HEK293T (cell line): ENCODE data around the gene PDE3A.

Experiments
- CTCF ChIA-PET: fragments of 350-600 bp; formaldehyde crosslinking; extraction: SDS; loops from one replicate; lab custom pipeline; 2021; ENCODE audit warnings: antibody characterized with exemption, inconsistent platforms; lab: Yijun Ruan, JAX
- POLR2A ChIA-PET: fragments of 350-600 bp; formaldehyde crosslinking; extraction: SDS; loops from one replicate; lab custom pipeline; 2020; ENCODE audit warnings: antibody characterized with exemption, inconsistent platforms; lab: Yijun Ruan, JAX
- DNase-seq: peaks from one replicate; pipeline ENCODE4 v3.0.0; 2012; ENCODE audit warnings: mixed read lengths; ENCODE audit errors: extremely low spot score
- ARNT ChIP-seq: fragments of 450-650 bp; IDR thresholded peaks from 2 replicates; pipeline ENCODE4 v1.6.1; 2017; ENCODE audit warnings: mild to moderate bottlenecking
- BHLHE40 ChIP-seq: fragments of 450-650 bp; IDR thresholded peaks from 2 replicates; pipeline ENCODE4 v1.6.1; 2016; ENCODE audit warnings: mild to moderate bottlenecking, moderate library complexity, borderline replicate concordance
- CTBP1 ChIP-seq: fragments of 450-650 bp; IDR thresholded peaks from 2 replicates; pipeline ENCODE4 v1.6.1; 2016; ENCODE audit warnings: borderline replicate concordance
- ELF4 ChIP-seq: fragments of 450-650 bp; IDR thresholded peaks from 2 replicates; pipeline ENCODE4 v1.6.1; 2017; ENCODE audit warnings: antibody characterized with exemption
- FOXA1 ChIP-seq: fragments of 450-650 bp; IDR thresholded peaks from 2 replicates; pipeline ENCODE4 v1.6.1; 2016; ENCODE audit warnings: mild to moderate bottlenecking
- FOXK2 ChIP-seq: fragments of 450-650 bp; IDR thresholded peaks from 2 replicates; pipeline ENCODE4 v1.6.1; 2016; ENCODE audit warnings: mild to moderate bottlenecking
- FOXM1 ChIP-seq: fragments of 450-650 bp; IDR thresholded peaks from 2 replicates; pipeline ENCODE4 v1.6.1; 2017; ENCODE audit warnings: mild to moderate bottlenecking, borderline replicate concordance
- HDGF ChIP-seq: fragments of 450-650 bp; IDR thresholded peaks from 2 replicates; pipeline ENCODE4 v1.6.1; 2017; ENCODE audit warnings: antibody characterized with exemption, borderline replicate concordance
- L3MBTL2 ChIP-seq: fragments of 450-650 bp; conservative IDR thresholded peaks from 2 replicates; pipeline ENCODE4 v1.6.1; 2016; ENCODE audit warnings: mild to moderate bottlenecking
- LEF1 ChIP-seq: fragments of 450-650 bp; IDR thresholded peaks from 2 replicates; pipeline ENCODE4 v1.6.1; 2017; ENCODE audit warnings: mild to moderate bottlenecking, borderline replicate concordance
- NFRKB ChIP-seq: fragments of 450-650 bp; IDR thresholded peaks from 2 replicates; pipeline ENCODE4 v1.6.1; 2016; ENCODE audit warnings: mild to moderate bottlenecking, moderate library complexity
- PKNOX1 ChIP-seq: fragments of 450-650 bp; IDR thresholded peaks from 2 replicates; pipeline ENCODE4 v1.6.1; 2016
- SP1 ChIP-seq: fragments of 450-650 bp; IDR thresholded peaks from 2 replicates; pipeline ENCODE4 v1.6.1; 2017
- SUZ12 ChIP-seq: fragments of 450-650 bp; IDR thresholded peaks from 2 replicates; pipeline ENCODE4 v1.6.1; 2016; ENCODE audit warnings: mild to moderate bottlenecking
- TARDBP ChIP-seq: fragments of 450-650 bp; IDR thresholded peaks from 2 replicates; pipeline ENCODE4 v1.6.1; 2016
- ZNF384 ChIP-seq: fragments of 450-650 bp; IDR thresholded peaks from 2 replicates; pipeline ENCODE4 v1.6.1; 2016

PDE3A gene

GRCh38 chr12:20400003-20400402 lies 31.7 kb downstream of the PDE3A start:
- CTCF ChIA-PET = interaction anchor here (0.6 kb wide), 1 partner anchor 202 kb away, joined by 5 read pairs; no protein-coding TSS in a partner anchor
- POLR2A ChIA-PET = no interaction called here
- DNase-seq = no peak
- no peak for TF ChIP-seq ELF4
- no peak for TF ChIP-seq LEF1
- no peak for TF ChIP-seq L3MBTL2
- TF ChIP-seq FOXA1 = no peak
- no peak for TF ChIP-seq ARNT
- TF ChIP-seq BHLHE40 = no peak
- TF ChIP-seq HDGF = no peak
- TF ChIP-seq FOXK2 = no peak
- TF ChIP-seq SP1 = no peak
- no peak for TF ChIP-seq NFRKB
- TF ChIP-seq TARDBP = no peak
- TF ChIP-seq ZNF384 = no peak
- no peak for TF ChIP-seq SUZ12
- no peak for TF ChIP-seq FOXM1
- TF ChIP-seq PKNOX1 = no peak
- no peak for TF ChIP-seq CTBP1

GRCh38 chr12:20403230-20403629 lies 34.9 kb downstream of the PDE3A start:
- CTCF ChIA-PET = no interaction called here

GRCh38 chr12:20404576-20405346 lies 36.4 kb downstream of the PDE3A start:
- ChIA-PET POLR2A (no interaction called here), CTCF (no interaction called here)
- TF ChIP-seq FOXA1 (no peak), BHLHE40 (no peak), NFRKB (no peak), HDGF (no peak), PKNOX1 (no peak), FOXK2 (no peak), FOXM1 (no peak), SP1 (no peak), ZNF384 (no peak), ELF4 (no peak), LEF1 (no peak), L3MBTL2 (no peak), ARNT (no peak), CTBP1 (no peak), SUZ12 (no peak), TARDBP (no peak)
- no peak for DNase-seq

More at GRCh38 chr12:20403230-20403629, 34.9 kb downstream of the PDE3A start:
- POLR2A ChIA-PET = no interaction called here
- TF ChIP-seq SUZ12 (no peak), ELF4 (no peak), FOXA1 (no peak), ARNT (no peak), L3MBTL2 (no peak), TARDBP (no peak), BHLHE40 (no peak), FOXK2 (no peak), SP1 (no peak)
- no peak for DNase-seq

GRCh38 chr12:20409607-20410377 lies 41.5 kb downstream of the PDE3A start:
- ChIA-PET CTCF (no interaction called here), POLR2A (no interaction called here)
- no peak for TF ChIP-seq HDGF
- TF ChIP-seq PKNOX1 = no peak
- no peak for TF ChIP-seq NFRKB
- no peak for TF ChIP-seq FOXA1
- no peak for TF ChIP-seq CTBP1
- no peak for TF ChIP-seq ZNF384
- TF ChIP-seq FOXK2 = no peak
- TF ChIP-seq ELF4 = no peak
- TF ChIP-seq L3MBTL2 = no peak
- TF ChIP-seq TARDBP = no peak
- no peak for TF ChIP-seq LEF1
- DNase-seq = no peak

GRCh38 chr12:20410734-20411133 lies 42.4 kb downstream of the PDE3A start:
- no peak for DNase-seq
- ChIA-PET CTCF (interaction anchor here (0.7 kb wide), 1 partner anchor 73 kb away, joined by 3 read pairs; no protein-coding TSS in a partner anchor), POLR2A (no interaction called here)
- TF ChIP-seq LEF1 (no peak), ARNT (no peak), L3MBTL2 (no peak), NFRKB (no peak), BHLHE40 (no peak), FOXK2 (no peak), ELF4 (no peak), PKNOX1 (no peak), ZNF384 (no peak), TARDBP (no peak), SP1 (no peak), SUZ12 (no peak), CTBP1 (no peak), FOXM1 (no peak)
